Thyroid gland (tissue), 4 donors: ENCODE measurements around the gene GPC6. TPM values are rescaled to one million over a fixed set of nuclear protein-coding genes. Genes with fewer than 3 reads are reported as not detected.

Experiments used
- DNase-seq, 2 donors: peaks; one replicate each; pipeline ENCODE4 v3.0.0-alpha.2; 2019
- H3K27ac ChIP-seq, 3 donors: fragments of 200-600 bp; sonication (generic); 1 replicate in 2 of 3; 2 replicates in 1 of 3; pipeline ENCODE4 v1.5.1; 2016 to 2019; ENCODE audit warnings: mild to moderate bottlenecking in 1 of 3, moderate library complexity in 1 of 3
- H3K27me3 ChIP-seq: fragments of 200-600 bp; sonication (generic); one replicate; pipeline ENCODE4 v1.5.1; 2019
- H3K36me3 ChIP-seq, 2 donors: fragments of 200-600 bp; sonication (generic); one replicate each; pipeline ENCODE4 v1.5.1; 2016 to 2019
- H3K4me1 ChIP-seq, 2 donors: fragments of 200-600 bp; sonication (generic); one replicate each; pipeline ENCODE4 v1.5.1; 2017 to 2019
- H3K4me3 ChIP-seq, 3 donors: fragments of 200-600 bp; sonication (generic); replicated peaks in 1 of 3; 1 replicate in 2 of 3; 2 replicates in 1 of 3; pipeline ENCODE4 v1.5.1; 2016; ENCODE audit warnings: mild to moderate bottlenecking in 1 of 3
- H3K9me3 ChIP-seq: fragments of 200-600 bp; sonication (generic); one replicate; pipeline ENCODE4 v1.5.1; 2017
- POLR2A ChIP-seq, 2 donors: fragments of 450-650 bp; IDR thresholded peaks; one replicate each; pipeline ENCODE4 v1.6.1; 2017; ENCODE audit warnings: antibody characterized with exemption in 2 of 2, mild to moderate bottlenecking in 2 of 2, moderate library complexity in 1 of 2
- WGBS, 2 donors: methylation state at CpG; one replicate each; pipeline ENCODE4 v1.1.5; 2017; 5-methylcytosine and 5-hydroxymethylcytosine counted together
- intact Hi-C: fragments of 100-400 bp; cut with DNase I; formaldehyde crosslinking; loops from one replicate; pipeline ENCODE4 v1.15.1; 2023
- total RNA-seq, 4 donors: library from RNA; depleted of rRNA; stranded (reverse); fragments of >200 nt; gene quantifications; one replicate each; pipeline ENCODE4 v1.2.3, GENCODE V29; 2016
- TF ChIP-seq, protein P1 (sequence below), 6 experiments: fragments of 200-600 bp in 3 of 6; fragments of 450-650 bp in 3 of 6; sonication (generic) in 3 of 6; IDR thresholded peaks; one replicate each; pipeline ENCODE4 v1.5.1; 2016 to 2019; ENCODE audit warnings: antibody characterized with exemption in 6 of 6, mild to moderate bottlenecking in 2 of 6, inconsistent platforms in 1 of 6, moderate library complexity in 1 of 6

GPC6 gene
- total RNA-seq, 4 donors from 2014 or later: 2.8 to 13.4 (median 7.5) TPM

DNA sequence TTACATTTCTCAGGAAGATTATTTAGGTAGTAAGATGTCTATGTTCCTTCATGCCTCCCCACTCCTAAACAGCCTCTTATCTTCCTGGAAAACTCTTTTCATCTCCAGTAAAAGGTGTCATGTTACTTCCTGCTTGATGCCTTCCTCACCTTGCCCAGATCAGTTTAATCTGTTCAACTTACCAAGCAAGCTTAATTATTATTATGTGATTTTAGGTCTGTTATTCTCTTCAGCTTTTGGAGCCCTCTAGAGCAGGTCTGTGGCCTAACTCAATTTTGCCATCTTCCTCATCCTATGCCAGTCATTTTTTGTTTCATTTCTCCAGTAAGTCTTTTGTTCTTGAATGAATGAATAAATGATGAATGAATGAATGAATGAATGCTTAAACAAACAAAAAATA lies 724.5 kb downstream of the GPC6 start:
- no peak overlapping the region for H3K27ac ChIP-seq
- H3K36me3 ChIP-seq: no peaks in the 10 kb centered on the region
- no peaks in the 10 kb centered on the region for H3K9me3 ChIP-seq
- DNase-seq: no peak
- no peak overlapping the region for H3K4me3 ChIP-seq
- intact Hi-C loops: no loop called here
- no peaks in the 10 kb centered on the region for H3K4me1 ChIP-seq
- TF ChIP-seq, protein P1, sequence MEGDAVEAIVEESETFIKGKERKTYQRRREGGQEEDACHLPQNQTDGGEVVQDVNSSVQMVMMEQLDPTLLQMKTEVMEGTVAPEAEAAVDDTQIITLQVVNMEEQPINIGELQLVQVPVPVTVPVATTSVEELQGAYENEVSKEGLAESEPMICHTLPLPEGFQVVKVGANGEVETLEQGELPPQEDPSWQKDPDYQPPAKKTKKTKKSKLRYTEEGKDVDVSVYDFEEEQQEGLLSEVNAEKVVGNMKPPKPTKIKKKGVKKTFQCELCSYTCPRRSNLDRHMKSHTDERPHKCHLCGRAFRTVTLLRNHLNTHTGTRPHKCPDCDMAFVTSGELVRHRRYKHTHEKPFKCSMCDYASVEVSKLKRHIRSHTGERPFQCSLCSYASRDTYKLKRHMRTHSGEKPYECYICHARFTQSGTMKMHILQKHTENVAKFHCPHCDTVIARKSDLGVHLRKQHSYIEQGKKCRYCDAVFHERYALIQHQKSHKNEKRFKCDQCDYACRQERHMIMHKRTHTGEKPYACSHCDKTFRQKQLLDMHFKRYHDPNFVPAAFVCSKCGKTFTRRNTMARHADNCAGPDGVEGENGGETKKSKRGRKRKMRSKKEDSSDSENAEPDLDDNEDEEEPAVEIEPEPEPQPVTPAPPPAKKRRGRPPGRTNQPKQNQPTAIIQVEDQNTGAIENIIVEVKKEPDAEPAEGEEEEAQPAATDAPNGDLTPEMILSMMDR (IDR thresholded peaks at IDR 0.05): no peak
- no peak for TF ChIP-seq POLR2A (IDR thresholded peaks at IDR 0.05)
- no peaks in the 10 kb centered on the region for H3K27me3 ChIP-seq

DNA sequence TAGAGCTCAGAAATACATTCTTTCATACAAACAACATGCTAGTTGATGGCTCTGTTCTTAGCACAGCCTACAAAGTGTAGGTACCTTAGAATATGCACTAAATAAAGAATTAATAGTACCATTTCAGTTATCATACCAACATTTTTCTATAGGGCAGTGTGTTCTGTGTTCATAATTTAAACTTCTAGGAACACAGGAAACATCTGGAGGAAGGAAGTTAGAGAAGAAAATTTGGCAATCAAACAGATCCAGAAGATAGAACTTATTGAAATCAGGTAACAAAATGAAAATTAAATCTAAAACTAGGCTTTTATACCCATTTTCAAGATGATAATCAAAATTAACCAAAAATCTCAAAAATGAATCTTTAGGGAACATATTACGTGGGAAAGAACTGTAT lies 725.3 kb downstream of the GPC6 start:
- TF ChIP-seq, protein P1 (IDR thresholded peaks at IDR 0.05): no peak
- no peak for TF ChIP-seq POLR2A (IDR thresholded peaks at IDR 0.05)
- H3K4me1 ChIP-seq: no peaks in the 10 kb centered on the region
- H3K4me3 ChIP-seq: no peak overlapping the region
- intact Hi-C loops: no loop called here
- no peak overlapping the region for H3K27ac ChIP-seq
- WGBS, 2 donors: 96% methylated on average over 1 of the region's 1 CpG
- H3K9me3 ChIP-seq: no peaks in the 10 kb centered on the region
- H3K27me3 ChIP-seq: no peaks in the 10 kb centered on the region
- H3K36me3 ChIP-seq: no peaks in the 10 kb centered on the region
- DNase-seq: no peak

DNA sequence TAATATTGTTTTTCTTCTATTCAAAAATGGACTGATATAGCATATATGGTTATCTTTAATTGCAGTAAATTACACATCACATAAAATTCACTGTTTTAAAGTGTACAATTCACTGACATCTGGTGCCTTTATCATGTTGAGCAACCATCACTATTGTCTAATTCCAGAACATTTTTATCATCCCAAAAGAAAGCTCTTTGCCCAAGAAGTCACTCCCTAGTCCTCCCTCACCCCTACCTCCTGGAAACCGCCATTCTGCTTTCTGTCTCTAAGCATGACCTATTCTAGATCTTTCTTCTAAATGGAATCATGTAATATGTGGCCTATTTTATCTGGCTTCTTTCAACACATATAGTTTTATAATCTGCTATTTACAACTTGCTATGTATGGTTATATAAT lies 727.2 kb downstream of the GPC6 start:
- no peak overlapping the region for H3K4me3 ChIP-seq
- H3K27ac ChIP-seq: no peak overlapping the region
- H3K36me3 ChIP-seq: no peaks in the 10 kb centered on the region
- TF ChIP-seq POLR2A (IDR thresholded peaks at IDR 0.05): no peak
- TF ChIP-seq, protein P1 (IDR thresholded peaks at IDR 0.05): no peak
- H3K9me3 ChIP-seq: no peaks in the 10 kb centered on the region
- no peak for DNase-seq
- no peaks in the 10 kb centered on the region for H3K27me3 ChIP-seq
- 92 to 93% methylated on average over 1 of the region's 1 CpG for WGBS, 2 donors
- no peaks in the 10 kb centered on the region for H3K4me1 ChIP-seq
- intact Hi-C loops: no loop called here

DNA sequence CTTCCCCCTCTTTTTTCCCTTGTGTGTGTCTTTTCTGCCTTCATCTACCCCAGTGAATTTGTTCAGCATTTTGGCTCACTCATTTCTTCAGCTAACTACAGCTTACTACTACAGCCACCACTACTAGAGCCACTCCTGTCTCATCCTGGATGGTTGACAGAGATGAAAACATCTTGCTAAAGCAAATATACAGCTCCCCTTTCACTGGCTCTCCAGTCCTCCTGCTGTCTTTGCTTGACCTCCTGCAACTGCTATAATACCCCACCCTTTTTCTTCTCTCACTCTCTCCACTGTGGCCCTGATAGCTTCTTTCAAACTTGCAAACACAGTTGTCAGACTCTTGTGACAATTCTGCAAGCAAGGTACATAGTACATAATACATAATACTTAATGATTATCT lies 729.3 kb downstream of the GPC6 start:
- TF ChIP-seq, protein P1 (IDR thresholded peaks at IDR 0.05): no peak
- no peak for TF ChIP-seq POLR2A (IDR thresholded peaks at IDR 0.05)
- Histone ChIP-seq H3K9me3 (no peaks in the 10 kb centered on the region), H3K4me3 (no peak overlapping the region), H3K4me1 (no peaks in the 10 kb centered on the region), H3K27me3 (no peaks in the 10 kb centered on the region), H3K27ac (no peak overlapping the region), H3K36me3 (no peaks in the 10 kb centered on the region)
- intact Hi-C loops: no loop called here
- no peak for DNase-seq

DNA sequence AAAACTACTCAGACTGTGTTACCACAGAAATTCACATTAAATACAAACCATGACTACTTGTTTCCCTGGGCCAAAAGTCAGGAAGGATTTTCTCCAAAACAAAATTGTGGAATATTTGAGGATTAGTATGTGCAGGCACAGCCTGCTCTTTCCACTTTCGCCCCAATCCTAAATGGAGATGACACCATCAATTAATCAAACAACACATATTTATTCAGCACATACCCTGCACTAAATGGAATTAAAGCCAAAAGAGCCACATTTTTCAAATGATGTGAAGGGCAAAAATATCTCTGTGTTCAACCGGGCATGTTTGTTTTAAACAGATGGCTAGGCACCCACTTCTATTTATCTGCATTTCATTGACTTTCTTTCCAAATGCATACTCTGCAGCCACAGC lies 729.8 kb downstream of the GPC6 start:
- intact Hi-C loops: no loop called here
- TF ChIP-seq, protein P1 (IDR thresholded peaks at IDR 0.05): no peak
- no peaks in the 10 kb centered on the region for H3K9me3 ChIP-seq
- H3K27ac ChIP-seq: no peak overlapping the region
- no peak overlapping the region for H3K4me3 ChIP-seq
- no peaks in the 10 kb centered on the region for H3K4me1 ChIP-seq
- no peak for DNase-seq
- 57 to 61% methylated on average over 2 of the region's 2 CpGs for WGBS, 2 donors
- H3K27me3 ChIP-seq: no peaks in the 10 kb centered on the region
- H3K36me3 ChIP-seq: no peaks in the 10 kb centered on the region
